NCI-H748 (cell line): ENCODE results near the gene FARS2.
"Not testable (repeated sequence)": the region's sequence is repeated elsewhere in the genome, so short reads cannot be mapped to it uniquely, and the experiment has no call there.

ENCODE experiments used
- DNase-seq: peaks from one replicate; lab custom pipeline; 2025; ENCODE audit not compliant: unreplicated experiment; lab: John Stamatoyannopoulos, UW

The FARS2 gene

DNA sequence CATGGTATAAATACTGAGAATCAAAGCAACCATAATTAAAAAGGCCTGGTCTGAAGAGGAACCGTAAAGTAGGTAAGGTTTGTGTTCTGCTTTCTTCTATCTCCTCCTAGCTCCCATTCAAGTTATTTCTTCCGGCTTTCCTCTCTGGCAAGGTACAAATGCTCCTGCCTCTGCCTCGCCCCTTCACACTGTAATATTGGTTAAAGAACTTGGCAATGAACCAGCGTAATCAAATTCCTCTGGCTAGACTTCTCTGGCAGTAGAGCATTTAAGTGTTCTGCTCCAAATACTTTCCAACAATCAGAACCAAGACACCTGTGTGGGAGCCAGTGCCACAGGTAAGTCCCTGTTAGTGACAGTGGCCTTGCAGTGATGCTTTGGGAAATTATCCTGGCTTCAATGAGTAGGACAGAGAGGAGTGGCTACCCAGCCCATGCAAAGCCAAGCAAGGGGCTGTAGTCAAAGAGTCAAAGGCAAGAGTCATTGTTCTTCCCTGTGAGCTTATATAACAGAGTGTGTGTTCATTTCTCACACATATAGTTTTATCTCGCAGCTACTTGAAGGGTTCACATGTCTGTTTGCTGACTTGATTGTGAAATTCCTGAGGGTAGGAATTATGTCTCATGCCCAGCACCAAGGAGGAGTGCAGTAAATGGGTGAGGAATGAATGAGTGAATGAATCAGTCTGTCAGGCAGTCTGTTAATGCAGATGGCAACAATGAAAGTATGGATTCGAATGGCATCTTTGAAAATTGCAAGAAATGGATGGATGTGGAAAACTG lies 416.1 kb downstream of the FARS2 start:
- DNase-seq, result no peak

DNA sequence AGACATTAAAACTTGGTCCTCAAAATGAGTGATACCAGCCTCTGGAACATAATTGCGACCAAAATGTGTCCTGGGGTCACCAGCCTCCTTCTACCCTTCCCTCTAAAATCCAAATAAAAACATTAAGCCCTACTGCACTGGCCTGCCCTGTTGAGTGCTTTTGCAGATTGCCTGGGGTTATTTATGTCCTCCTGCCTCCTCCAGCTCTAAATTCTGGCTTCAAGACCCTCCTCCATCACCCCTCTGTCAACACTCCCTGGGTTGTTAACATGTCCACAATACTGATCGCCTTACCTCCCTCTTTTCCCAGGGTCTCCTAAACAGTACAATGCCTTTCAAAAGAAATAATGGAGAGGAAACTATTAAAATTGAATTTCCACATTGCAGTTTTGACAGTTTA lies 418.0 kb downstream of the FARS2 start:
- no peak for DNase-seq

DNA sequence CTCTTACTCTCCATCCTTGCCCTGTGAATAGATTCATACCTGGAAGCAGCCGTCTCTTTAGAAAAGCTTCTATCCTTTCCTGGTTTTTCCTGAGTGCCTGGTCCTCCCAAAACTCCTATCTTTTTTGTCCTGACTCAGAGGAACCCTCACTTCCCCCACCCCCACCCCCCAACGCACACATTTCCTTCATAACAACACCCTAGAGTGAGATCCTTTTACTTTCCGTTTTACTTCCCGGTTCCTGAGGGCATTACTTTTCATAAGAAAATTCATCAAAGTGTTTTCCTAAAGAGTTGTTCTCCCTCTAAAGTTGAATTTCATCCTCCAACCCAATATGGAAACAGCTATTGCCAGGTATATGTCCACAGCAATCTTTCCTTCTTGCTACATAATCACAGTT lies 418.4 kb downstream of the FARS2 start:
- DNase-seq, result no peak

DNA sequence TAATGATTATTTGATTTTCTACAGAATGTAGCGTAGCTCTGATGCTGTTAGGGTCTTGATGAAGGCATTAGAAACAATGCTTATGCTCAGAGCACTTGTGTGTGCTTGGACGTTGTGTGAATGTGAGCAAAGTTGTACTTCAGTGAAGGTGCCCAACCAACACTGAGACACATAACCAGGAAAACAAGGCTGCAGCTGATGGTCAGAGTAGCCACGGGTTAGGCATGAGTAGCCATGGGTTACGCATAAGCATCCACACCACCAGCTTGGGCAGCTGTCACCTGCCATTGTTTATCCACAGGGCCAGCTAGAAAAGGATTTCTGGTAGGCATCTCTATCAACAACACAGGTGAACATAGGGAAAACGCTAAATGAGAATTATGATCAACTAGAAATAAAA lies 418.8 kb downstream of the FARS2 start:
- DNase-seq, result peak; percentile 92

DNA sequence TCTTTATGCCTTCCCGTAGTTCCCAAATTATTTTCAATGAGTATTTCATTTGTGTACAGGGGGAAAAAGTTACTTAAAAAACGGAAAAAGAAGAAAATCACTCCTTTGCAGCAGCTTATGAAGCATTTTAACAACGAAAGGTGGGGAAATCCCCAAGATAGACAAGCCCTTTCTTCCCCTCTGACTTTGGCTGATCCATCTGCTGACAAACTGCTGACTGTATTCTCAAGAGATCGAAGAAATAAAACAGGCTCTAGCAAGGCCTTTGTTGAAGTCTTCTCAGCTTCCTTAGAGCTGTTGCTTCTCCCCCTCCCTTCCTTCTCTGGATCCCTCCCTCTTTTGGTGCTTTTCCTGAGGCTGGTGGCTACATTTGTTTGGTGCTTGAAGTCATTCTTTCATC lies 420.2 kb downstream of the FARS2 start:
- no peak for DNase-seq

DNA sequence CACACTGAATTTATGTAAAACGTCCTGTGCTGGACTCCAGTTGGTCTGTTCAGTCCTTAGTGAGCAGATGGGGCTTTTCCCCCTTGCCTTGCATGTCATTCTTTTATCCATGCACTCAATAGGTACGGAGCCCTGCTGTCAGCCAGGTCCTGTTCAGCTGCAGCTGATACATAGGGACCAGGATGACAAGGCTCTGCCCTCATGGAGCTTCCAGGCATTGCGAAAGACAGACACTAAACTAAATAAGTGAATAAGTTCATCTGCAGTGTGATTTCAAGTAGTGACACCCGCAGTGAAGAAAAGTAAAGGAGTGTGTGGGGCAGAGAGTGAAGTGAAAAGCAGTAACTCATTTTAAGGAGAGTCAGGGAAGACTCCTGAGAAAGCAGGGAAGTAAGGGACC lies 421.2 kb downstream of the FARS2 start:
- DNase-seq, result no peak

DNA sequence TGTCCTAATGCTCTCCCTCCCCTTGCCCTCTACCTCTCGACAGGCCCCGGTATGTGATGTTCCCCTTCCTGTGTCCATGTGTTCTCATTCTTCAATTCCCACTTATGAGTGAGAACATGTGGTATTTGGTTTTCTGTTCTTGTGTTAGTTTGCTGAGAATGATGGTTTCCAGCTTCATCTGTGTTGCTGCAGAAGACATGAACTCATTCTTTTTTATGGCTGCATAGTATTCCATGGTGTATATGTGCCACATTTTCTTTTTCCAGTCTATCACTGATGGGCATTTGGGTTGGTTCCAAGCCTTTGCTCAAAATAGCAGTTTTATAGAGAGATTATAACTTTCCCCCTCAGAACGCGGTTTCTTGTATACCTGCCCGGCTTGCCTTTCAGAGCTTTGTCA lies 422.4 kb downstream of the FARS2 start:
- DNase-seq, result not testable (repeated sequence)

DNA sequence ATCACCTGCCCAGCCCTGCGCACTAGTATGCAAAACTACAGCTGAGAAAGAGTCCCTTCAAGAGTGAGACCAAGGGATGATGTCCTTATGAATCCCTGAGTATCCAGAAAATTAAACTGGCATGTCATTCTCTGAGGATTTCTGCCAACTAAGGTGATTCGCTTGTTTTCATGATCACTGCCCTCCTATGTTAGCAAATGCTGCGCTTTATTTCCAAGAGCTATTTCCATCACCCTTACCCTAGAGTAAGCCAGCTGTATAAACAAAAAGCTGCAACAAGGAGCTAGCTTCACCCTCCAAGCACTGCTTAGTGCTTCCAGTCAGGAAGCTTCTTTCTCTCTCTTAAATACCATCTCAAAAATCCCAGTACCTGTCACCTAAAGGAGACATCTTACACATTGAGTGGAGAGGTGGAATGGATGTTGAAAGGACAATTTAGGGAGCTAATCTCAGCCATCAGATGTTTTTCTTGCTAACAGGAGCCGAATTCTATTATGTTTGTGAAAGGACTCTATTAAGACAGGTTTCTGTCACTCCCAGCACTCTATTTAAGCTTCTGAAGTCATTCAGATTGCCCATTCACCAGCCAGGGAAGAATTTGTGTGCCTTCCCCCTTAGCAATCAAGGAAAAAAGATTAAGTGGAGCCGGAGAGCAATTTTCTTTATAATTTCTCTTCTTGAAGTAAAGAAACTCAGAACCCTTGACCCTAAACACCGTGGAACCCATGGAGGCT lies 423.2 kb downstream of the FARS2 start:
- peak; percentile 37 for DNase-seq

DNA sequence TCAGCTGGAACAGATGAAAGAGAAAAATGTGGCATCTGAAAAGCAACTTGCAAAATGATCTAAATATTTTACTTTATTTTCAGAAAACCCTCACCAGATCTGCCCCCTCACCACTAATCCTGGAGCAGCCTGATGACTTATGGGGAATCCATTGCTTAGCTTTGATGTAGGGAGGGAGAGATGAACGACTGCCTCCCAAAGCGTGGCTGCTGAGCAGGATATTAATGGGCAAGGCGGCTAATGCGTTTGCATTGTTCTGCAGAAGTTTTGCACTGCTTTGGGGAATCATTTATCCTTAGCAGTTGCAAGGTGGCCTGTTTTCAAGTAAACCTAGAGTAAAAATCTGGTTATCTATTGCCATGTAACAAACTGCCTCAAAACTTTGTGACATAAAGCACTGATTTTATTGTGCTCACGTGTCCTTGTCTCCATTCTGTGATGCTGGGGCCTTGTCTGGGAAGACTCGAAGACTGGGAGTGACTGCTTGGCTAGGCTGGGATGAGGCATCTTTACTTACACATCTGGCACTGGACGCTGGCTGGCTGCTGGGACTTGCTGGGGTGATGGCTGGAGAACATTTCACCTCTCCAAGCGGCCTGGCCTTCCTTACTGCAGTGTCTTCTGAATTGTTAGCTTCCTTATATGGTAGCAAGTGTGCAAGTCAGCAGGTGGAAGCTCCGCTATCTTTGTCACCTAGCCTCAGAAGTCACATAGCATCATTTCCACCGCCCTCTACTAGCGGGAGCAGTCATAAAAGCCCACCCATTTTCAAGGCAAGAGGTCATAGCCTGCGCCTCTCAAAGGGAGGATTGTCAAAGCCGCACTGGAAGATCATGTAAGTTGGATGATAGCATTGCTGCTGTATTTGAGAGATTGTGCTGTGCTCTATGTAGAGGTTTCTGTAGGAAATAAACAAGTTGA lies 432.2 kb downstream of the FARS2 start:
- DNase-seq, result no peak

DNA sequence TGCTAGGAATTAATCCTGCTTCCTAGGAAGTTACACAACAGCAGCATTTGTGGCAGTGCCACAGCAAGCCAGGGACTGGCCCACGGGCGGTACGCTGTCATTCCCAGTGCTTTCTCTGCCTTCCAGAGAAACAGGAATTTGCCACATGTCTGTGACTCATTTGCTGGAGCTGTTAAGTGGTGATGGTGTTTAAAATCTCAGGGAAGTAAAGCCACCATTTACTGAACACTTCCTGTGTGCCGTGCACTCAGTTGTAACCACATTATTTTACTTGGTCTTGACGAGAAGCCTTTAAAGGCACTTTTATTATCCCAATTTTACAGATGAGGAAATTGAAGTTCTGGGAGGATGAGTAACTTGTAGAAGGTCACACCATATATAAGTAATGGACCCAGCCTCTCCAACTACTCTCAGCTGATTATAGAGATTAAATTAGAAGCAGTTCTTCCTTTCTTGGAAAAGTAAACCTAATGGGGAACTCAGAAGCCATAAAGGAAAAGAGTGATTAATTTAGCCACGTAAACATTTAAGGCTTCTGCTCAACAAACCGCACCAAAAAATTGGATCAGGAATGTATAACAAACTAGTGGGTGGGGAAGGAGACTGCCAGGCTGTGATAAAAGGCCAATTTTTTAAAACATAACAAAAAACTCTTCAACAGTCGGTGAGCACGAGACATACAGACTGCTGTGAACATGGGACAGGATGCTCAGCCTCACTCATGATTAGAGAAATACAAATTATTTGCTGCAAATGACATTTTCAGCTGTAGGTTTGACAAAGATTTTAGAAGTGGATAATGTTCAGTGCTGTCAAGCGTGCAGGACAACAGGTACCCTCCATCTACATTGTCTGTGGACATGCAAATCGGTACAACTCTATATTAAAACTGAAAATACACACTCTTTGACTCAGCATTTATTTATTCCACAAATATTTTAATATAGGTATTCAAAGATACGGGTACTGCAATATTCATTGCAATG lies 434.2 kb downstream of the FARS2 start:
- DNase-seq, result no peak

DNA sequence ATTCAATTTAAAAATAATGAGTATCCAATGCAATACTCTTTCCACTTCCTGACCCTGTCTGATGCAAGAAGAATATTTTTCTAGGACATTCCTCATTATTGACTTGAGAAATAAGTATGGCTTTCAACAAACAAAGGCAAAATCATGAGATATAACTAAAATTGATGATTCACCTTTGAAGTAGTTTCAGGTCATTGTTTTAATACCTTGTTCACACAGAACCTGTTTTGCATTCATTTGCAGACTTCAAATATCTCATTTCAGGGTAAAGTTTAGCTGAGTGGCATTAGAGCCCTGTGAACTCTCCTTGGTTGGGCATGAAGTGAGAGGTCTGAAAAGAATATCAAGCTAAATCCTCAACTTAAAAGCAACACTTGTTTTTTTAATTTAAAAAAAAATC lies 436.2 kb downstream of the FARS2 start:
- no peak for DNase-seq

DNA sequence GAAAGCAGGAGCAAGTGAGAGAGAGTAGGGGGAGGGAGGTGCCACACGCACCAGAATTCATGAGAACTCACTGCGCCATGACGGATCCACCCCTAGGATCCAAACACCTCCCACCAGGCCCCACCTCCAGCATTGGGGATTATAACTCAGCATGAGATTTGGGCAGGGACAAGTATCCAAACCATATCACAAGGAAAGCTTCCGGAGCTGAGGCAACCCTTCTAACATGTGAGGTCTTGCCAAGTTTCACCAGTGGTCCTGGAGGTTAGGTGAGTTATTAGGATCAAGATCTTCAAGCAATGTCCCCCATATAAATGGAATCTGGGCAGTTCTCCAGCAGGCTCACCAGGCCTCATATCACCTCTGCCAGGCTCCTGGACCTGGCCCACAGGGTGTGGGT lies 437.0 kb downstream of the FARS2 start:
- no peak for DNase-seq

DNA sequence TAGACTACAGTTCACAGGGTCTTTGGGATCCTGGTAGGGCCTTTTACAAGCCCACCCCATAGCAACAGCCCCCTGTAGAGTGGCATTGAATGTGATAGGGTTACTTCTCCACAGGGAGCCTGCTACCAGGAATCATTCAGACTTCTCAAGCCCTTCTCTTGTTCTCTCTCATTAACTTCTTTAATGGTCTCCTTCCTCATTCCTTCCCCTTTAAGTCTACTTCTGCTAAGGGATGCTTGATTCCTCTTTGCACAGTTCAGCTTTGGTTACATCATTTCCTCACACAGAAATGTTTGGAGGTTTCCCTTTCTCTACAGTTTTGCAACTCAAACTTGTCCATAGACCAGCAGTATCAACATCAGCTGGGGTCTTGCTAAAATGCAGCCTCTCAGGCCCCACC lies 437.8 kb downstream of the FARS2 start:
- DNase-seq, result not testable (repeated sequence)

DNA sequence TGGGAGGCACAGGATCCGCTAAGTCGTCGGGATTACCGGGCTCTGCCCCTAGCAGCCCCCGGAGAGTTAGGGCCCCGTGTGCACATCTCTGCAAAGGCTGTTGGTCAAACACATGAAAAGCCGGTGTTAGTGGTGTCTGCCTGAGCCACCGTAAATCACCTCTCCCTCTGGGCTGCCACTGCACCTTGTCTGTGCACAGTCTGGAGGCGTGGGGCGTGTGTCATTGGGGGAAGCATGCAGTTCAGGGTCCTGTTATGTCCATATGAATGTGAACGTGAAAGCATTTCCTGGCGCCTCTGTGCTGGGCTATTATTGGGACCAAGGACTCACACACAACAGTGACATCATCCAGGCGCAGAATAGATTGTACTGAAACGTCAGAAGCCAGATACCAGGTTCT lies 439.9 kb downstream of the FARS2 start:
- DNase-seq, result no peak

DNA sequence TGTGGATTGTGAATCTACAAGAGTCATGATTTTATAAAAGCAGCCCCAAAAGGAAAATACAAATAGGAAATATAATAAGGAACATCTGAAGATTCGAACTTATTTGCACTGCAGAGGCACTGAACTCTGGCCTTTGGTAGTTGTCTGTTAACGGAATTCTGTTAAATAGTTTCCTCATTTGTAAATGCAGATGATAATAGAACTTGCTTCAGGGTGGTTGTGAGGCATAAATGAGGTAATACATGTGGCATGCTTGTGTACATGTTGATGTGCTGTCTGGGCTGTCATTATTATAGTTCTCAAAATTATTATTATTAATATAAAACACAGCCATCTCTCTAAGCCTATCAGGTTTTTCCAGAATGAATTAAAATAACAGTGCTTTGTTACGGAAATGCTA lies 443.4 kb downstream of the FARS2 start:
- no peak for DNase-seq

DNA sequence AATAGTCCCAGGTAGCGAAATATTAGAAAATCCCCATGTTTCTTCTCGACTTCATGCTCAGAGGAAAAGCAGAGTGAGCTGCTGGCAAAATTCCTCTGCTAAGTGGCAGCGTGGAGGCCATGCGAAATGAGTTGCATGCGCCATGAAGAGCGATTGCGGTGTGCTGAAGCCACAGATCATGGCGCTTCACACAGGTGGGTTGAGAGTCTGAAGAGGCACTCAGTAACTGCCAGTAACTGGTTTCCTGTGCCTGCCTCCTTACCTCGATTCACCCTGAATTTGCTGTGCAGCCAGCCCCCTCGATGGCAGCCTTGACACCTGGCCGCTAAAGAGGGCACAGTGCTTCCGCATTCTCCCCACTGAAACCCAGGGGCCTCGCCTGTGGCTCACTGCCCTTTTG lies 443.9 kb downstream of the FARS2 start:
- no peak for DNase-seq

DNA sequence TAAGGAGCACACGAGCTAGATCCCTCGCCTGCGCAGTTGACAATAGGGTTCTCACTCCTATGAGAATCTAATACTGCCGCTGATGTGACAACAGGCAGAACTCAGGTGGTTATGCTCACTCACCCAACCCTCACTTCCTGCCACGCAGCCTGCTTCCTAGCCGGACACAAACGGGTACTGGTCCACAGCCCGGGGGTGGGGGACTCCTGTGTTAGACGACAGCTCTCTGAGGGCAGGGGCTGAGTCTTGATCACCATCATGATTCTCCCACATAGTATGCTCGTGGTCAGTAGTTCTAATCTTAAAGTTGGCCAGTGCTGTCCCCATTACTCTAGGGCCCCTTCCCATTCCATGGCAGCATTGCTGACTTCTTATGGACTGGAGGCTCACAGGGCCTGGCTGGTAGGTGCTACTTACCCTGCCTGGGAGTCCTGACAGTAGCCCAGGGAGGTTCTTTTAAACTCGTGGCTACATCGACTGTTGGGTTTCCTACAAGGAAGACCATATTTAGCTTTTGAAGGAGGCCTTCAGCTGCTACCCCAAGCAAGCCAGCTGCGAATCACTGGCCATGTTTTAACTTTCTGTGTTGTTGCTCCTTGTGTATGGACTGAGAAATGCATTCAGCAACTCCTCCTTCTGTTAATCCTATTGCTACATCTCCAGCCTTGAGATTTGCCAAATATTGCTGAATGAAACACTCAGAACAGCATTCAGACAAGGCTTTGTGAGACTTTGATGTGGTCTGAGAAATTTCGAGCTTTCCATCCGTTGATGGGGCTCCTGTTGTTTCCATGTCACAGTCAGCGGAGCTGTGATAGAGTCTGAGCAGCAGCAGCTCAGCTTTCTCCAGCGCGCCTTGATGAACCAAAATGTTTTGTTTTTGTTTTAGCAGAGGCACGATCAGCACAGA lies 445.1 kb downstream of the FARS2 start:
- DNase-seq, result no peak

DNA sequence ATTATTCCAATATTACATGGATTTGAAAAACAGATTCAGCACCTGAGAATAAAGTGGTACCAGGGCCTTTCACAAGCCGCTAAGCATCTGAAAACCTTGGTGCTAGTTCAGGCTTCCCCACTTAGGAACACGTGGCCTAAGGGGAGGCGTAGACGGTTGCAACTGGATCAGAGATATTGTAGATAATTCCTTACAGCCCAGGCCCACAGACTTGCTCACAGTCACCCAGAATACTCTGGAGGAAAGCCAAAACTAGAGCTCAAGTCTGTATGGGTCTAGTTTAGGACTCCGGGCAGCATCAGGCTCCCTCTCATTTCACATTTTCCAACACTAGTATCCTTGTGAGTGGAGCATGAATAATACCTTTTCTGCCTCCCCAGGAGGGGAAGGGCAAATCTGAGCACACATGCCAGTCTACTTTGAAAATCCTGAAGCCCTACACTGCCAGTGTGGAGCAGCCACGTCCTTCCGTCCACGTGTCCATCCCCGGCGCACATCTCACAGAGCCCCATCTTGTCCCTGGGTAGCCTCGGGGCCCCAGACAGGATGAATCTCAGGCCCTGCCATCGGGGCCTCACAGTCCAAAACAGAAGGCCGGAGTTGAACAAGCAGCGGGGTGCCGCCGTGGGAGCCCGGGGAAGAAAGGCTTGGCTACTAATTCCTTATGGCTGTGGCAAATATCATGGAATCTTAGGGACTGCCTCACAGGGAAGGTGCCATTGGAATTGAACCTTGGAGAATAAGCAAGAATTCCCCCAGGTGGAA lies 446.1 kb downstream of the FARS2 start:
- no peak for DNase-seq

DNA sequence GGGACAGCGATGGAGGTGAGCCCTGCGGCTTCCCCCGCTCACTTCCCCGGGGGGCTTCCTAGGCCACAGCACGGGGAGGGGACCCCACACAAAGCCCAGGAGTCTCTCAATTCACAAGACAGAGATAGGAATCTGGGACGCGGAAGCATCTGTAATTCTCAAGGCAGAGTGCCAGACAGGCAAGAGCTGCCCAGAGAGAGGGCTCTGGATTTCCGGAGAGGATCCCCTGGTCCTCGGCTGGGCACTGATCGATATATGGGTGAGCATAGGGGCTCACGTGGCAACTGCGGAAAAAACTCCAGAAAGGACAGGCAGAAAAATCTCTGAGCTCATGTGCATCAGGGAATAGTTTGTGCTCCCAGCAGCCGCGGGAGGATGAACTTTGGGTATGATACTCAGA lies 449.2 kb downstream of the FARS2 start:
- no peak for DNase-seq
